DND-41 (cell line): Measurements from ENCODE around the gene COL23A1.

Experiments used
- CTCF ChIP-seq: IDR thresholded peaks from 2 replicates; pipeline ENCODE4 v1.5.1; 2012; ENCODE audit warnings: borderline replicate concordance, low read length, moderate library complexity, mild to moderate bottlenecking; ENCODE audit not compliant: poor library complexity, severe bottlenecking; ENCODE audit errors: extremely low read depth
- EZH2 ChIP-seq: IDR thresholded peaks from 3 replicates; pipeline ENCODE4 v1.6.1; 2012; ENCODE audit warnings: borderline replicate concordance, low read depth, mild to moderate bottlenecking, moderate library complexity, low read length, inconsistent platforms; ENCODE audit not compliant: severe bottlenecking

DNA sequence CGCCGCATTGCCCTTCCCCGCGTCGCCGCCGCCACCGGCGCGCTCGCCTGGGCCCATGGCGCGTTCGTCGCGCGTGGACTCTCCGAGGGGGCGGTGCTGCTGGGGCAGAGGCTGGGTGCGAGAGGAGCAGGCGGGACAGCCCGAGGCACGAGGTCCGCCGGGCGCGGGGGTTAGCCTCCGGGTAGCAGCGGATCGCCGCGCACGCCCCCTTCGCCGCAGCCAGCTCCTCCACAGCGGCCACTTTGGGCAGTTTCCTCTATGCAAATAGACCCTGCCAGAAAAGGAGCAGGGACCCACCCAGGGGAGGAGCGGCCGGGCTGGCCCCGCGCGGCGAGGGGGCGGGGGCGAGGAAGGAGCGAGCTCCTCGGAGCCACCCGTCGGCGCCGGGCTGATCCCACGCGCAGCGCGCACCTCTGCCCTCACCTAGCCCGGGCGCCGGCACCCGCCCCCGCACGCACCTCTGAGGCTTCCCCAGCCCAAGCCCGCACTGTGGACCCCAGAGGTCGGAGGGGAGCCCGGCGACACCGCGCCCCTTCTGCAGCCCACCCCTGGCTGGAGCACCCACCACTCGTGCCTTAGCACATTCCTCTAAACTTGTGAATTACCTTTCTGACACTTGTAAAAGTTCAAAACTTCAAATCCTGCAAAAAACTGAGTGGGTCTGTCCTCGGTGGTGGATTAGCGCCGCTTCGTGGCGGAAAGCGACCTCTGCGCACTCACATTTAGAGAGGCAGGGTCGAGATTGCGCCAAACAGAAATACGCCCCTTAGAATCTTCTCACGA is at the start of gene COL23A1:
- no peak for TF ChIP-seq EZH2
- TF ChIP-seq CTCF: peak; percentile 16
